Activated naive CD8-positive, alpha-beta T cell treated with anti-CD3 and anti-CD28 coated beads, Interleukin-2, amount 10 ng/mL, durations not matched to agents 7 days and 5 days (primary cell): ENCODE measurements around the gene SEMA4G. TPM values are rescaled to one million over a fixed set of nuclear protein-coding genes. Genes with fewer than 3 reads are reported as not detected.
A peak's percentile ranks its signal among the peaks of the same experiment; 100 is the strongest.
"Not testable (repeated sequence)": the region's sequence is repeated elsewhere in the genome, so short reads cannot be mapped to it uniquely, and the experiment has no call there.

ENCODE experiments used
- ATAC-seq: fragments of 150-1000 bp; cut with Tn5 transposase; one replicate; pipeline ENCODE4 v1.10.0; 2021; ENCODE audit warnings: low read depth, moderate library complexity
- POLR2A ChIA-PET: fragments of 350-600 bp; sonication (Branson Sonifier 250); formaldehyde crosslinking; loops from one replicate; lab custom pipeline; 2021; ENCODE audit warnings: antibody characterized with exemption; lab: Charles Lee
- DNase-seq: peaks from one replicate; pipeline ENCODE4 v3.0.0; 2021
- H3K27ac Mint-ChIP-seq: one replicate; pipeline ENCODE4 v1.8.0; 2022; ENCODE audit warnings: mild to moderate bottlenecking, mixed read lengths
- H3K27me3 Mint-ChIP-seq: one replicate; pipeline ENCODE4 v1.8.0; 2022; ENCODE audit warnings: mild to moderate bottlenecking, moderate library complexity, mixed read lengths
- H3K36me3 Mint-ChIP-seq: one replicate; pipeline ENCODE4 v1.8.0; 2021; ENCODE audit warnings: mild to moderate bottlenecking, mixed read lengths
- H3K4me1 Mint-ChIP-seq: one replicate; pipeline ENCODE4 v1.8.0; 2021; ENCODE audit warnings: mixed read lengths
- H3K4me3 Mint-ChIP-seq: one replicate; pipeline ENCODE4 v1.8.0; 2022; ENCODE audit warnings: mild to moderate bottlenecking, moderate library complexity, mixed read lengths
- H3K9me3 Mint-ChIP-seq: one replicate; pipeline ENCODE4 v1.8.0; 2021; ENCODE audit warnings: mixed read lengths
- total RNA-seq, 2 experiments: library from RNA; stranded (reverse); gene quantifications; one replicate each; pipeline ENCODE4 v1.2.3, GENCODE V29; 2021

SEMA4G gene
- total RNA-seq, 2 experiments from 2014 or later, result 0.54 to 1.2 TPM

DNA sequence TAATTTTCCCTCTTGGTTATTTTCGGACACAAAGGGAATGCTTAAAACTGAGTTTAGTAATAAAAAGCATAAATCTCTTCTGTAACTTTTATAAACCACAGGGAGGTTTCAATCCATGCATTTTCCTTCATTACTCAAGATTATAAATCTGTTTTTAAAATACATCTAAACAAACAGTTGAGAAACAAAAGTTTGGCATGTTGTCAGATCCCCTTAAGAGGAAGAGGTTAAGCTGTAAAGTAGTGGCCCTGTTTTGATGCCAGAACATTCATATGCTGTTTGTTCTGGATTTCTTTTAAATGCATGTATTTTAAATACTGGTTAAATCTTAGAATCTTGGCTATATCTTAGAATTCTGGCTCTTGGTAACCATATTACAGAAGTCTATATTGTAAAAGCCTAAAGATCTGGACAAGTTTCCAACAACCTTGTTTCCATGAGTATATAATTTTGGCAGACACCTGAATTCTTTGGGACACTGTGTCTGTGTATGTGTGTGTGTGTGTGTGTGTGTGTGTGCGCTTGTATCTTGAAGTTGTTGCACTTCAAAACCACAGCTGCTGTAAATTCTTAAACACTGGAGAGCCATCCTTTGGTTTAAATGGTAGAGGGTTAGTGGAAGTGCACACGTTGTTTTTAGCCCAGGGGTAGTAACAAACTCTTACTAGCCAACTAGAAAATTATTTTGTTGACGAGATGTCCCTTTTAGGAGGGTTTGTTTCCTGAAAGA is 6.8 kb upstream of the SEMA4G start:
- no peaks in the 10 kb centered on the region for H3K27me3 Mint-ChIP-seq
- POLR2A ChIA-PET, result no interaction called here
- ATAC-seq, result no peak

DNA sequence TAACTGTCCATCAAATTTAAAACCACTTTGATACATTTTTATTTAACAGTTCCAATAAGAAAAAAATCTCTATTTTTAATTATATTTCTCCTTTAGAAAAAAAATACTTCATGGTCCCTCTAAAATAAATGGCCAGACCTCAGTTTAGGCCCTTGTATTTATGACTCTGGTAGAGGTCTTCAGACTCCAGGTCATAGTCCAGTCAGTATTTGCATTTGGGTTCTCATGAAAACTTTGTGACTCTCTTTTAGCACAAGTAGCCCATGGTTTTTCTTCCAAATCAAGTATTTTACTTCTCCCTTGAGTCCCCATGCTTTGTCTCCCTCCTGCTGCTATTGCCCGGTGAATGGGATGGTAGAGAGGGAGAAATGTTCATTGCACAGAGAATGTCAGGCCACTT is 5.5 kb upstream of the SEMA4G start:
- POLR2A ChIA-PET, result interaction anchor here (0.5 kb wide), 1 partner anchor 28 kb away, joined by 3 read pairs; no protein-coding TSS in a partner anchor
- ATAC-seq (no peak), DNase-seq (no peak)
- peaks cover 13% of the 10 kb centered on the region for H3K36me3 Mint-ChIP-seq
- no peak overlapping the region for H3K4me3 Mint-ChIP-seq
- no peak overlapping the region for H3K27ac Mint-ChIP-seq
- H3K27me3 Mint-ChIP-seq, result no peaks in the 10 kb centered on the region
- no peaks in the 10 kb centered on the region for H3K9me3 Mint-ChIP-seq
- peaks cover 2% of the 10 kb centered on the region for H3K4me1 Mint-ChIP-seq

More for the DNA sequence above, 6.8 kb upstream of the SEMA4G start:
- Mint-ChIP-seq H3K4me3 (no peak overlapping the region), H3K4me1 (no peaks in the 10 kb centered on the region), H3K9me3 (no peaks in the 10 kb centered on the region), H3K27ac (no peak overlapping the region), H3K36me3 (peaks cover 13% of the 10 kb centered on the region)
- DNase-seq, result no peak

DNA sequence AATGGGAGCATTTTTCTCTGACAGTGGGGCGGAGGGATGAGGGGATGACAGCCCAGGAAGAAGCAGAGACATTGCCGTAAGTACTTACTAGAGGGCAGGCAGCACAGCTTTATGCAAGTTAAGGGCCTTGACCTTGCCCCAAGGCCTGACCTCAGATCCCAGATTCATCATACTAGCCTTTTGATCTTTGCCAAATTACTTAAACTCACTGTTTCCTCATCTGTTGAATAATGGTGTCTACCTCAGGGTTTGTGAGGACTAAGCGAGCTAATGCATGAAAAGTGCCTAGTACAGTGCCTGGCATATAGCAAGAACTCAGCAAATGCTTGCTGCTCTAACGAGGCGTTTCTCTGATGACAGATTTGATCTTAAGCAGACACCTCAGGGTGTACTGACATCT is 3.5 kb upstream of the SEMA4G start:
- Mint-ChIP-seq H3K27me3 (peaks cover 5% of the 10 kb centered on the region), H3K27ac (no peak overlapping the region), H3K4me3 (no peak overlapping the region), H3K4me1 (peaks cover 4% of the 10 kb centered on the region), H3K9me3 (no peaks in the 10 kb centered on the region), H3K36me3 (peaks cover 6% of the 10 kb centered on the region)
- POLR2A ChIA-PET, result interaction anchor here (1.2 kb wide), 1 partner anchor 21 kb away, joined by 4 read pairs; the partner anchor contains the start of genes MRPL43 and TWNK
- DNase-seq (no peak), ATAC-seq (no peak)

DNA sequence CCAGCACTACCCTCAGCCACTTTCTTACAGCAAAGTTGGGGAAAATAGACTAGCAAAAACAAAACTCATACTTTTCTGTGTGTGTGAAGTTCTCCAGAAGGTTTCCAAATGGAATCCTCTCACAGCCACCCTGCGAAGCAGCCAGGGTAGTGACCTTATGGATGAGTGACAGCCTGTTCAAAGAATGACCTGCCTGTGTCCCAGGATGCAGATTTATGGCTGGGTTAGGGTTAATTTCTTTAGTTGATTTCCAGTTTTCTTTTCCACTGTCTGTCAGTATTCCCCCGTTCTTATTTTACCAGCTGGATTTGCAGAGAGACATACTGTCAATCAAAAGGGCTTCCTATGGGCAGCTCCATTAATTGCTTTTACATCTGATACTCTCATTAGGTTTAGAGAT is 2.4 kb upstream of the SEMA4G start:
- no peak for ATAC-seq
- peaks cover 5% of the 10 kb centered on the region for H3K27me3 Mint-ChIP-seq
- no peak overlapping the region for H3K4me3 Mint-ChIP-seq
- H3K27ac Mint-ChIP-seq, result no peak overlapping the region
- no peak for DNase-seq
- H3K9me3 Mint-ChIP-seq, result no peaks in the 10 kb centered on the region
- peaks cover 4% of the 10 kb centered on the region for H3K4me1 Mint-ChIP-seq
- POLR2A ChIA-PET, result no interaction called here
- H3K36me3 Mint-ChIP-seq, result peaks cover 6% of the 10 kb centered on the region

DNA sequence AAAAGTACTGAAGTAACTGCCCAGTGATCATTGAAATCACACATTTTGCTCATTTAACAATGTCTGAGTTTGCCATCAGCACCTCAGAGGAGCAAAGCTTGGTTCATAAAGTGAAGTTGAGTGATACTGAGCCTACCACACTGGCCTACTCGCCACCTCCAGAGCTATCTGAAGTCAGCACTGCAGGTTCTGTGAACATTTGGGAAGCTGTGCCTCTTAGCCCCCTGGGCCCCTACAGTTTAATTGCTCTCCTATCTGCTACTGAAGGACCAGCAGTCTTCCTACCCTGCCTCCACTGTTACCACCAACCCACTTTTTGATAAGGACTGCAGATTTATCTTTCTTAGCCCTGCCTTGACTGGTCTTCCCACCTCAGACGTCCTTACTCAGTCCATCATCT is 2.0 kb upstream of the SEMA4G start:
- Mint-ChIP-seq H3K27me3 (peaks cover 5% of the 10 kb centered on the region), H3K27ac (no peak overlapping the region), H3K4me3 (no peak overlapping the region), H3K36me3 (peaks cover 6% of the 10 kb centered on the region), H3K9me3 (no peaks in the 10 kb centered on the region), H3K4me1 (peaks cover 4% of the 10 kb centered on the region)
- no peak for ATAC-seq
- POLR2A ChIA-PET, result no interaction called here
- no peak for DNase-seq

DNA sequence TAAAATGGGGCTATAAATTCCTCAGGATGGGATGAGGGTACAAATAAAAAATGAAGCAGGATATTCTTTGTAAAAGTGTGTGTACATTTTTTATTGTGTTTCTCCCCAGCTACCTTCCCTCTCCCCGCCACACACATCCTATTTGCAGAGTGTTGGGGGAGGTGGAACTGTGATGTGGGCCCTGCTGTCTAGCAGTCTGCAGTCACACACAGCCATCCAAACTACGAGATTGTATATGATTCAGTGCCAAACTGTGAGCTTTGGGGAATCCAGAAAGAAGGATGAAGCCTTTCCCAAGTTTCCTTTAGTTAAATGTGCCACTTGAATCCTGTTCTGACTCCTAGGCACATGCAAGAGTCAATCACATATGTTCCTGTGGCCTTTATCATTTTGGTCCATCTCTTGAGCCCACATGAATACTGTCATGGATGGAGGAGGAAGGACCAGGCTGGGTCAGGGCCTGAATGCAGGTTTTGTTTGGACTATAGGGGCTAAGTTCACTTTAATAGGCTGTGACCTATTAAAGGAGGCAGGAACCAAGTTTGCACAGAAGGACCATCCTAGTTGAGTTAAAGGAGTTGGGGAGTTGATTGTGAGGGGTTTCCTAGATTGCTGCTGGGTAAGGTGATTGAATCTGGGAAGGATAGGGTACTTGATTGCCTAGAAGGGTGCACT is 1.1 kb upstream of the SEMA4G start:
- DNase-seq (no peak), ATAC-seq (no peak)
- Mint-ChIP-seq H3K36me3 (peaks cover 2% of the 10 kb centered on the region), H3K4me3 (peak overlapping the region; percentile 63), H3K4me1 (peaks cover 4% of the 10 kb centered on the region), H3K27me3 (peaks cover 5% of the 10 kb centered on the region), H3K27ac (no peak overlapping the region), H3K9me3 (no peaks in the 10 kb centered on the region)
- POLR2A ChIA-PET, result no interaction called here

DNA sequence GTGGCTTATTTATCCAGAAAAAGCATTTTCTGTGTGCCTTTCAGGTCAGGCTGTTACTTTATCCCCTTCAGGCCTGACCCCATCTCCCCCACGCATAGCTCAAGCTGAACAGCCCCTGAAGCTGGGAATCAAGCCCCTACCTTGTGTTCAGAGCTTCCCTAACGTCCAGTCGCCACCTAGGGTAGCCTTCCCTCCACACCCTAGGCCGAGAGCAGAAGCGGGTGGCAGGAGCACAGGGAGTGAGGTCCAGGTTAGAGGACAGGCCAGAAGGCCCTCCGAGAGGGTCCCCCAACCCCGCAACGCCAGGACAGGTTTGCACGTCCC is 479 bp upstream of the SEMA4G start:
- Mint-ChIP-seq H3K27ac (no peak overlapping the region), H3K4me1 (peaks cover 4% of the 10 kb centered on the region), H3K9me3 (no peaks in the 10 kb centered on the region), H3K4me3 (peak overlapping the region; percentile 63), H3K36me3 (peaks cover 2% of the 10 kb centered on the region), H3K27me3 (peaks cover 5% of the 10 kb centered on the region)
- POLR2A ChIA-PET, result no interaction called here
- DNase-seq (no peak), ATAC-seq (no peak)

DNA sequence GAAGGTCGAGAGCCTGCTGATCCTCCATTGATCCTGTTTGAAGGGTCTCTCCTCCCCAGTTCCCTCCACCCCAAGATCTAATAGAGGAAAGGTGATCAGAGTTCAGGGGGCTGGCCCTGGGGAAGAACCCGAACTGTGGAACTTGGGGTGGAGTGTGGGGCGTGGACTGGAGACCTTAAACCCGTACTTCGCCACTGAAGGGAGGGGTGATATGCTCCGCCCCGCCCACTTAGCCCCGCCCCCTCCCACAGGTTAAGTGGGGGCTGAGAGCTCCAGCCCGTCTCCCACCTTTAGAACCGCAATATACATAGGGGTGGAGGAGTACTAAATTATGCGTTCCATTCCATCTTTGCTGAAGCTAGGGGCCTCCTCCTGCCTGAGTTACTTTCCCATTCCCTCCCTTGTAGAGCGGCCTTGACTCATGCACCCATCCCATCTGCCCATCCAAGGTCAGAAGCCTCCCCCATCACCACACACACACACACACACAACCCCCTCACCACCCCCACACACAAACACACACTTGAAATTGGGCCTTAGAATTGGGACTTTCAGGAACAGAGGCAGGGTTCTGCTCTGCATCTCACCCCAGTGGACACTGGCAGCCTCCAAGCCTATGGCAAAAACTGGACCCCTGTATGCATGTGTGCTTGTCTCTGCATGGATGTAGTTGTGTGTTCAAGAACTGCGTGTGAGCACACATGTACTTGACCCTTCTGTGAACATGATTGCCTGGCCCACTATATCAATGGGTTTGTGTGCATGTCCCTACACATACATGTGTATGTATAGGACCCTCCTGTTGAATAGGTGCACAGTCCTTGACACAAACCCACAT is 991 bp downstream of the SEMA4G start:
- Mint-ChIP-seq H3K27ac (no peak overlapping the region), H3K4me1 (peaks cover 4% of the 10 kb centered on the region), H3K36me3 (peaks cover 2% of the 10 kb centered on the region), H3K9me3 (no peaks in the 10 kb centered on the region), H3K27me3 (peaks cover 5% of the 10 kb centered on the region), H3K4me3 (peak overlapping the region; percentile 12)
- POLR2A ChIA-PET, result no interaction called here
- DNase-seq (no peak), ATAC-seq (peak; percentile 24)

DNA sequence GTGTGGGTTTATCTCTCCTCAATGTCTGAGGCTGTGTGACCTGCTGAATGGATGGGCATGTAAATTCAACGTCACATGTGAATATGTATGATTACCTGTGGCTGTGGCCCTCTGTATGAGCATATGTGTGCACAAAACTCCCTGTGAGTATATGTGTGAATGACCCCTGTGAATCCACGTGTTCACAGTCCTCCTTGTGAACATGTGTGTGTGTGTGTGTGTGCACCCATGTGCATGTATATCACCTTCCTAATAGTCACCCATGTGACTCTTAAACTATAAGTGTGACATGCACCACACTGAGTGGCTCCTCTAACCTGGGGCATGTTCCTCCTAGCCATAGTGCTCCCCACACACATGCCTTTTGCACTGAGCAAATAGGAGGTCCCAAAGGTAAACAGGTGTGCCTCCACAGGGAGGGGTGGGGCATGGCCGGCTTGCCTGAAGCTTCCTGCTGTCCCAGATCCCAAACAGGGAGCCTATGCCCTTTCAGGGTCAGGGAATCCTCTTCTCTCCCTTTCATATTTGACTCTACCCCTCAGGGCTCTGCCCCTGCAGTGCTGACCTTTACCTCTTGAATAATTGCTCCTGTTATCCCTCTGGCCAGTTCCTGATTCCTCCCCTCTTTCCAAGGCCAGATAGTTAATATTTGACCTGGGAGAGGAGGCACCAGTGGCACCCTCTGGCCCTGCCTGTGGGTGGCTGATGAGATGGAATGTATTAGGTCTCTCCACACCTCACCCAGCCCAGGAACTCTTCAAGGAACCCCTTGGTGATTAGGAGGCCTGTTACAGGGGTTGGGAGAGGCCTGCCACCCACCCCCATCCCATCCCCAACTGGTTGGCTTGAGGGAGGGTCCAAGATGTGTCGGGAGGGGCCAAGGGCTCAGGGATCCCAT is 1.9 kb downstream of the SEMA4G start:
- no peak overlapping the region for H3K4me3 Mint-ChIP-seq
- no peak overlapping the region for H3K27ac Mint-ChIP-seq
- no peak for DNase-seq
- peaks cover 5% of the 10 kb centered on the region for H3K27me3 Mint-ChIP-seq
- H3K9me3 Mint-ChIP-seq, result no peaks in the 10 kb centered on the region
- no peaks in the 10 kb centered on the region for H3K36me3 Mint-ChIP-seq
- peaks cover 4% of the 10 kb centered on the region for H3K4me1 Mint-ChIP-seq
- no peak for ATAC-seq
- POLR2A ChIA-PET, result no interaction called here

DNA sequence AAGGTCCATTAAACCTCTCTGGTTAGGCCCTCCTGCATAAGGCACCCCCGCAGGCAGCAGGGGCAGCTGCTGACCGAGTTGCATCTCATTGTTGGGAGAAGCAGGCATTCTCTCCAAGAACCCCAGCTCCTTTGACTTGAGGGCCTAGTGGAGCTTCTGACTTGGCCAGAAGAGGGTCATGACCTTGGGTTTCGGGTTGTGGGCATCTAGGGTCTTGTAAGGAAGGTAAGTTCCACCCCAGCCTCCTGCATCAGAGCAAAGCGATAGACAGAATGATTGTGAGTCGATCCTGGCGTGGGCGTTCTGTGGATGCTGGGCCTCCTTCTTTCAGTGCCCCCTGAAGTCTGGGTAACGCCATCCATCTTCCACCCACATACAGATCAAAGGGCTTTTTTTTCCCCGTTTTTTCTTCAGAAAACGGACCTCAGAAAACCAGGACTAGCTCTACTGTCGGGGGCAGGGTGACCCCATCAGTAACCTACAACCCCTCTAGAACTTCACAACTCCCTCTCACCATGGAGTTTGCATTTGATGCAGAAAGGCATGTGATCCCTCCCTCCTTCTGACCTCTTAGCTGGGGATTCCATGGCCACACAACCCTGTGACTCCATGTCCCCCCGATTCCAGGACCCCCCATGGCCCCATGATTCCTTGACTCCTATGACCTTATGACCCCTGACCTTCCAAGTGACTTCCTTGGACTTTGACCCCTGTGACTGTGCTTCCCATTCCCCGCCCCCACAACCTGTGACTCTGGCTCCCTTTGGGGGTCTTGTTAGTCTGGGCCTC is 3.0 kb downstream of the SEMA4G start:
- POLR2A ChIA-PET, result no interaction called here
- no peak for DNase-seq
- no peak overlapping the region for H3K4me3 Mint-ChIP-seq

DNA sequence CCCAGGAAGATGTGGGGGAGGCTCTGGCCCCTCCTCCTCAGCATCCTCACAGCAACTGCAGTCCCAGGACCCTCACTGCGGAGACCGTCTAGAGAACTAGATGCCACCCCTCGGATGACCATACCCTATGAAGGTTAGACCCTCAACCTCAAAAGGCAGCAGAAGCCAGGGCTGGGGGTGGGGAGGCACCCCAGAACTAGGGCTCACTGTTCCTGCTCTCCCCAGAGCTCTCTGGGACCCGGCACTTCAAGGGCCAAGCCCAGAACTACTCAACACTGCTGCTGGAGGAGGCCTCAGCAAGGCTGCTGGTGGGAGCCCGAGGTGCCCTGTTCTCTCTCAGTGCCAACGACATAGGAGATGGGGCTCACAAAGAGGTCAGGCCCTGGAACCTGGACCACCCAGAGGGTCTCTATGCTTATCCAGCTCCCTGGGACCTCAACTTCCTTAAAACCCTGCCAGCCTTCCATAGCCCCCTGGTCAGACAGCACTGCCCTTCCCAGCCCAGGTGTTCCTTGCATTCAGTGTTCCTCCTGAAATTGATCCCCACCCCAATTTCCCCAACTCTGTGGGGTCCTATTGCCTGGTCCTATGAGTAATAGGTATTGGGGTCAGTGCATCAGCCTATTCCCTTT is 3.7 kb downstream of the SEMA4G start:
- H3K27ac Mint-ChIP-seq, result no peak overlapping the region
- POLR2A ChIA-PET, result interaction anchor here (0.5 kb wide), 1 partner anchor 51 kb away, joined by 3 read pairs; no protein-coding TSS in a partner anchor
- peaks cover 4% of the 10 kb centered on the region for H3K4me1 Mint-ChIP-seq
- no peaks in the 10 kb centered on the region for H3K9me3 Mint-ChIP-seq
- no peak for DNase-seq
- no peak overlapping the region for H3K4me3 Mint-ChIP-seq
- peaks cover 5% of the 10 kb centered on the region for H3K27me3 Mint-ChIP-seq
- no peaks in the 10 kb centered on the region for H3K36me3 Mint-ChIP-seq
- ATAC-seq, result no peak

More for the DNA sequence above, 3.0 kb downstream of the SEMA4G start:
- peaks cover 5% of the 10 kb centered on the region for H3K27me3 Mint-ChIP-seq
- H3K36me3 Mint-ChIP-seq, result no peaks in the 10 kb centered on the region
- ATAC-seq, result no peak
- peaks cover 4% of the 10 kb centered on the region for H3K4me1 Mint-ChIP-seq
- no peak overlapping the region for H3K27ac Mint-ChIP-seq
- H3K9me3 Mint-ChIP-seq, result no peaks in the 10 kb centered on the region

DNA sequence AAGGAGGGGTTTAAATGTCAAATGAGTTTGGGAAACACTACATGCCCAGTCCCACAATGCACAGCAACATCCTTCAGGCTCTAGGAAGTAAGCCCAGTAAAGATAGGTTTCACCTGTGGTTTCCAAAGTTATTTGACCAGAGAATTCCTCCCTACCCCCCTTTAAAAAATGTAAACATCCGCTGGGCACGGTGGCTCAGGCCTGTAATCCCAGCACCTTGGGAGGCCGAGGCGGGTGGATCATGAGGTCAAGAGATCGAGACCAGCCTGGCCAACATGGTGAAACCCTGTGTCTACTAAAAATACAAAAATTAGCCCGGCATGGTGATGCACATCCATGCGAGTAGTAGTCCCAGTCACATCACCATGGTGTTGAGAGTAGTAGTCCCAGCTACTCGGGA is 6.1 kb downstream of the SEMA4G start:
- DNase-seq, H3K4me1 Mint-ChIP-seq, H3K27me3 Mint-ChIP-seq, POLR2A ChIA-PET, ATAC-seq, H3K4me3 Mint-ChIP-seq, H3K36me3 Mint-ChIP-seq, H3K27ac Mint-ChIP-seq, H3K9me3 Mint-ChIP-seq: not testable (repeated sequence)
